GM18907 (cell line): ENCODE data around the gene RTP5.
"Not testable (repeated sequence)": the region's sequence is repeated elsewhere in the genome, so short reads cannot be mapped to it uniquely, and the experiment has no call there.

Experiments used
- ATAC-seq: cut with Tn5 transposase; IDR thresholded peaks from one replicate; pipeline ENCODE4 v1.9.1; 2021; ENCODE audit warnings: mild to moderate bottlenecking, moderate library complexity; ENCODE audit not compliant: unreplicated experiment

Gene RTP5

GRCh38 chr2:241870081-241870541 is 582 bp downstream of the RTP5 start:
- no peak for ATAC-seq

DNA sequence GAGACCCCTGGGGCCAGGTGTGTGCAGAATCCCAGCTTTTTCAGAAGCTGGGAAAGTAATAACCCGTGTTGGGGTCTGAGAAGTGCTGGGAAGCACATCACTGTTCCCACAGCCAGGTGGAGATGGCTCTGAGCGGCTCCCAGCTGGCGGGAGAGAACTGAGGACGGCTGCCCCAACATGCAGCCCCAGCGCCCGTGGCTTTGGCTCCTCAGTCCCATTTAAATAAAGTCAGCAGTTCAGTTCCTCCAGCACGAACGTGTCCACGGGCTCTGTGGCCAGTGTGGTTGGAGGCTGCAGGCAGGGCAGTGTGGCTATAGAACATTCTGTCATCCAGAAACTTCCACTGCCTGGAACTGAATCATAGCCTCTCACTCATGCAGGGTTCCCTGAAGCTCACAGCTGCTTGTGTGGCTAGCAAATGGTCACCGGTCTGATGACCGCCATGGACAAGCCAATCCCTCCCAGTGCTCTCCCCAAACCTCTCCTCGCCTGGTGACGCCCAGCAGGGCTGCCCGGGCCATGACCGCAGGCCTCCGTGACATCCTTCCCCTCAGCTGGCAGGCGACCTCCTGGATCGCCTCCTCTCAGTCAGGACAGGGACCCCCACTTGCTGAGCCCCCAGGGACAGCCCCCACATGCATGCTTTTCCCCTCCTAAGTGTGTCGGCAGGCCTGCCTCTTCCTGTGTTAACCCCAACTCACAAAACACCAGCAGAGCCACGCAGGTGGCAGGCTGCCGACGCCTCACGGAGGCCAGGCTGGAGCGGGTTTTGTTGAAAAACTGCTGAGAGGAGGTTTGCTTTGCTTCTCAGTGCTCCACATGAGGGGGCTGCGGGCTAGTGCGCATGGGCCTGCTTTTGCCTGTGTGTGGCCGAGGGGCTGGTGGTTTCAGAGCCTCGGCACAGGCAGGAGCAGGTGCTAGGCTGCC is 1.3 kb downstream of the RTP5 start:
- no peak for ATAC-seq

DNA sequence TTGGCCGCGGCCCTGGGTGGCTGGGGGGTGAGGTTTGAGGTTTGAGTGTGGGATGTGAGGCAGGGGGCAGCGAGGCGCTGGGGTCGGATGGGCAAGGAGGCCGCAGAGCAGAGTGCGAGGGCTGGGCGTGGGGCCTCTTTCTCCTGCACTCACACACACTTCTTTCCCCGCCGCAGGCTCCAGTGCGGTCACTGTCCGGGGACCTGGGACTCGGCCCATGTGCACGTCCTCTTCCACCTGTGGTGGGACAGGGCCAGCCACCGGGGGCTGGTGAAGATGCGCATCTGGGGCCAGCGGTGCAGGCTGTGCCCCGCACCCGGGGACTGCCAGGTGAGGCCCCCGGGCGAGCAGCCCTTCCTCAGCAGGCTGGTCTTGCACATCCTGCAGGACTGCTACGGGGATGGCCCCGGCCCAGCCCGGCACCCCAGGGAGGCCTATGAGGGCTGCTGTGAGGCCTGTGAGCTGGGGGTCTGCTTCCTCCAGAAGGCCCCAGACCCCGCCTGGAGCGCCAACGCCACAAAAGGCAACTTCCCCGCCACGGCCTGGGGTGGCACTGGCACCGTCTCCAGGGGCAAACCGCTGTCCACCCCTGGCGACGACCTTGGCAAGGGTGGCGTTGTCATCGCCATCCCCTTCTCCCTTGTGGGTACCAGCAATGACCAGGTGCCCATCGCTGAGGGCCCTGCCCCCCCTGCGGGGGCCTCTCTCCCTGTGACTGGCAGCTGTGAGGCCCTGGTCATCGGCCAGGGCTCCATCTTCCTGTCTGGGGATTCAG is 2.2 kb downstream of the RTP5 start:
- no peak for ATAC-seq

GRCh38 chr2:241872313-241872642 is 2.7 kb downstream of the RTP5 start:
- ATAC-seq: no peak

DNA sequence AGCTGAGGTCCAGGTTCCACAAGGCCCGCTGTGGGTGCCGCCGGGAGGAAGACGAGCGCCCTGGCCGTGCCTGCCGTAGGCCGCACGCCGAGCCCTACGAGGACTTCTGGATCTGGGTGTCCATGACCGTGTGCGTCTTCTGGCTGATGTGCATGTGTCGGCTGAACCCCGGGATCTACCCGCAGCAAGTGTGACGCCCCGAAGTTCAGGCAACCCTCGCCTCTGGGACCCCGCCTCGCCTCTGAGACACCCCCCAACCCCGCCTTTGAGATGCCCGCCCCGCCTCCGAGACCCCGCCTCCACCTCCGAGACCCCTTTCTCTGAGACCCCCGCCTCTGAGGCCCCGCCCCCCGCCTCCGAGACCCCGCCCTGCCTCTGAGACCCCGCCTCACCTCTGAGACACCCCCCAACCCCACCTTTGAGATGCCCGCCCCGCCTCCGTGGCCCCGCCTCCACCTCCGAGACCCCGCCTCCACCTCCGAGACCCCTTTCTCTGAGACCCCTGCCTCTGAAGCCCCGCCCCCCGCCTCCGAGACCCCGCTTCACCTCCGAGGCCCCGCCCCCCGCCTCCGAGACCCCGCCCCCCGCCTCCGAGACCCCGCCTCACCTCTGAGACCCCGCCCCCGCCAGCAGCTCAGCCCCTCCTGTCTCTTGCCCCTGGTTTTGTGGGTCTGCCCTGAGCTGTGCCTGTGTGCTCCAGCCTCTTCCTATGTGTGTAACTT is 3.7 kb downstream of the RTP5 start:
- no peak for ATAC-seq

DNA sequence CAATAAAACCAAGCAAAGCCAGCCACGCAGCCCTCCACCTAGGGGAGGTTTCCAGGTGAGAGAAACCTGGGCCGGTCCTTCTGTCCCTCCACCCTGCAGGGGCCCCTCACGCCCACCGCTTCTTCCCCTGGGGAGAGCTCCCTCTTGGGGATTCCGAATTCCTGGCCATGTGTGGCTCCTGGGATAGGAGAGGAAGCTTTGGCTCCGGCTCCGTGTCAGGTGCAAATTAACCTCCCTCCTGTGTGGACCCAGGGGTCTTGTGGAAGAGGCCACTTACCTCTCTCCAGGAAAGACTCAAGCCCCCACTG is 4.2 kb downstream of the RTP5 start:
- no peak for ATAC-seq

- ATAC-seq: no peak
Measured at GRCh38 chr2:241874277-241874925, 4.9 kb downstream of the RTP5 start.

- ATAC-seq: not testable (repeated sequence)
Measured at GRCh38 chr2:241875754-241876527, 6.4 kb downstream of the RTP5 start.

- ATAC-seq: no peak
Measured at GRCh38 chr2:241876528-241877196, 7.1 kb downstream of the RTP5 start.

DNA sequence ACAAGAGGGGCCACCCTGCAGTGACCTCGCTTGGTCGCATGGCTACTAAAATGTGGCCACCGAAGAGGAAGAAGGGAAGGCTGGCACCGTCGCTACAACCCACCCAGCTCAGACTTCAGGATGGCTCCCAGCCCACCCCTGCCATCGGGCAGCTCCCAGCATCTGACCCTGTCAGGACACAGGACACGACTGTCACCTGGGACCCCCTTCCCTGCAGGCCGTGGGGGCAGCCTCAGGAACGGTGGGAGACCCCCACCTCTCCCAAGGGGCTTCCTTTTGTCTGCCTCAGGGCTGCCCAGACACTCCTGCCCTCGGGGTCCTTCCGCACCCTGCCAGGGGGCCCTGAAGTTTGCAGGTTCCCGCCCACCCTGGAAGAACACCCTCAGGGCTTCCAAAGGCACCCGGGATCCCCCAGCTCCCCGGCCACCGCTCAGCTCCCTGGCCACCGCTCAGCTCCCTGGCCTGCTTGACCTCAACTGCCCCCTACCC is 7.7 kb downstream of the RTP5 start:
- ATAC-seq: no peak

- no peak for ATAC-seq
Measured at GRCh38 chr2:241877989-241878970, 8.8 kb downstream of the RTP5 start.

GRCh38 chr2:241879326-241879725 is 9.8 kb downstream of the RTP5 start:
- ATAC-seq: no peak

DNA sequence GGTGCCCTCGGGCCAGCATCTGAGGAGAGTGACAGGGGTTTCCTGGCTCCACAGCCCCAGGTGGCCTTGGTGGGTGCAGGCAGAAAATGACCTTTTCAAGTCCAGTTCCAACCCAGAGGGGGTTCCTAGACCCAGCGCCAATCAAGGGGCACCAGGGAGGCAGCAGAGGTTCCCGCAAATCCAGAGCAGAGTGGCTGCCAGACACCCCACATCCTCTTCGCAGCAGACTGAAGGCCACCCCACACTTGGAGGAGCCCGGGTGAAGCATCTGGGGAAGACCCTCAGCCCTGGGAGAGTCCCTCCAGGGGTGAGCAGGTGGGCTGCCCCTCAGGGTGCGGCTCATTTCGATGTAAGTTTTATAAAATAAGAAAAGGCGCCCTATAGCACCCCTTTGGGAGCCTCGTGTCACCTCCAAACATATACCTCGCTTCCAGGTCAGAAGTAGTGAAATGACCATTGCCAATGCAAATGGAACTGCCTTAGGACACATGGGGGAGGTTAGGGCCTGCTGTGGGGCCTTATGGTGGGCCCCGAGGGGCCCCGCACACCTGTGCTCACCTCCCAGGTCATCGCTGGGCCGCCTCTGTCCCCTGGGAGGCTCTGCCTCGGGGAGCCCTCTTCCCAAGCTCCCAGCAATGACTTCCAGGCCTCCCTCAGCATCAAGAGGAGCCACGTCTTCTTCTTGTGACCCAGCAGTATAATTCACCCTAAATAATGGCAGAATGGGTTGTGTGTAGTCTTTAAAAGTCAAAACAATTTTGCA is 11.0 kb downstream of the RTP5 start:
- peak; percentile 1 for ATAC-seq

- peak; percentile 65 for ATAC-seq
Measured at GRCh38 chr2:241882091-241882625, 12.6 kb downstream of the RTP5 start.

GRCh38 chr2:241884951-241885290 is 15.4 kb downstream of the RTP5 start:
- ATAC-seq: no peak

- ATAC-seq: no peak
Measured at GRCh38 chr2:241885291-241885945, 15.9 kb downstream of the RTP5 start.
